HG02610 (cell line): ENCODE data around the gene NR1H4.
"Not testable (repeated sequence)": the region's sequence is repeated elsewhere in the genome, so short reads cannot be mapped to it uniquely, and the experiment has no call there.

Experiments used
- ATAC-seq: cut with Tn5 transposase; IDR thresholded peaks from one replicate; pipeline ENCODE4 v1.9.1; 2021; ENCODE audit warnings: mild to moderate bottlenecking, moderate library complexity; ENCODE audit not compliant: unreplicated experiment

Gene NR1H4

DNA sequence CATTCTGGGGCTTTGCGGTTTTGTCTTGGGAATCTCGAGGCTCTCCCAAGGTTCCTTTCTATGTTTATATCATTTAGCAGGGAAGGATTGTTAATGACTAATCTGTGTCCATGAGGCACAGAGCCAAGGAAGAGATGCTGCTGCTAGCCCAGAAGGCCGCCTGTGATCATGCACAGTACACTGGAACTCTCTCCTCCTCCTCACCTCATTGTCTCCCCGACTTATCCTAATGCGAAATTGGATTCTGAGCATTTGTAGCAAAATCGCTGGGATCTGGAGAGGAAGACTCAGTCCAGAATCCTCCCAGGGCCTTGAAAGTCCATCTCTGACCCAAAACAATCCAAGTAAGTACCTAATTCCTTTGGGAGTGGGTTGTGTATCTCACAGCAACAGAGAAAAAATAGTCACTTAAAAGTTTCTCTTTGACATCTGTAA lies at the start of gene NR1H4:
NR1H4 (plus strand) TSS at position 151 of the 435 bp plus-strand sequence. CDS start 19,458 bp downstream, outside the sequence.
- ATAC-seq, result no peak

DNA sequence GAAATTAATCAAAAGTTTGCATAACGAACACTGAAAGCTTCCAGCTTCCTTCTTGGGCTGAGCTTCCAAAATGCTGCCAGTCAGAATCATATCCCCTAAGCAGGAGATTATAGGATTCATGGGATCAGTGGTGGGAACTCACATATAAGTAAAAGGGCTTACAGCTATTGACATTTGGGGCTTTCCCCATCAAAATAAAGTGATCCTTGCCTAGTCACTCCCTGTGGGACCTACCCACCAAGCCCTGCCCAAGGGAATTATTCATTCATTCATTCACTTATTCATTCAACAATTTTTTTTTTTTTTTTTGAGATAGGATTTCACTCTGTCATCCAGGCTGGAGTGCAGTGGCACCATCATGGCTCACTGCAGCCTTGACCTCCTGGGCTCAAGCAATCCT lies 47.5 kb upstream of the NR1H4 start:
- ATAC-seq, result no peak

DNA sequence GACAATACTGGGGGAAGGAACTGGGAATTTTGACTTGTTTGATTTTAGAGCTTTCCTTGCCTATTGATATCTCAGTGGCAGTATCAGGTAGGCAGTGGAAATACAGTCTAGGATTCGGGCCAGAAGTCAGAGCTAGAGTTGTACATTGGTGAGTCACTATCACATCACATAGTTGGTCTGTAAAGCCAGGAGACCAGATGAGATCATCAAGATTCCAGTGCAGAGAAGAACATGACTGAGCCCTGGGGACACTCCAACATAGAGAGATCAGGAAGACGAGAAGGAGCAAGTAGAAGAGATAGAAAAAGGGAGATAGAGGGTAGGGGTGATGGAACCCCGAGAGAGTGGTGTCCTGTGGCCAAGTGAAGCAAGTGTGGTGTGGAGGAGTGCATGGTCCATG lies 46.6 kb upstream of the NR1H4 start:
- ATAC-seq, result no peak

DNA sequence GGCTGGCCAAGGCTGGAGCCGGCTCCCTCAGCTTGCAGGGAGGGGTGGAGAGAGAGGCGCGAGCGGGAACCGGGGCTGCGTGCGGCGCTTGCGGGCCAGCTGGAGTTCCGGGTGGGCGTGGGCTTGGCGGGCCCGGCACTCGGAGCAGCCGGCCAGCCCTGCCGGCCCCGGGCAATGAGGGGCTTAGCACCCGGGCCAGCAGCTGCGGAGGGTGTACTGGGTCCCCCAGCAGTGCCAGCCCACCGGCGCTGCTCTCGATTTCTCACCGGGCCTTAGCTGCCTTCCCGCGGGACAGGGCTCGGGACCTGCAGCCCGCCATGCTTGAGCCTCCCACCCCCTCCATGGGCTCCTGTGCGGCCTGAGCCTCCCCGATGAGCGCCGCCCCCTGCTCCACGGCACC lies 43.4 kb upstream of the NR1H4 start:
- not testable (repeated sequence) for ATAC-seq

DNA sequence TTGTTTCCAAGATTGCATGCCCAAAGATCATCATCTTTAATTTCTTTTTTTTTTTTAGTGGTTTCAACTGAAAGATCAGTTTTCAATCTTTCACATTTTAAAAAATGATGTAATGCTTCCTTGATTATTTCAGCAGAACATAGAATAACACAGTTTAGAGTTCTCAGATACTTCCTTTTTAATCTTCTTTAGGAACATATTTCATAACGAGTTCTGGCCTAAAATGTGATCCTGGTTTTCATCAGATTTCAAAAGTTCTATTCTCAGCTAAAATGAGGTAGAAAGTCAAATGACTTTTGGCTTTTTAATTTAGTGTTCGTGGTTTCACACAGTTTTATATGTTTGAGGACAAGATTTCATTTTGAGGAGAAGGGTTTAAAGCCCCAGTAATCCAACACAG lies 40.0 kb upstream of the NR1H4 start:
- no peak for ATAC-seq

DNA sequence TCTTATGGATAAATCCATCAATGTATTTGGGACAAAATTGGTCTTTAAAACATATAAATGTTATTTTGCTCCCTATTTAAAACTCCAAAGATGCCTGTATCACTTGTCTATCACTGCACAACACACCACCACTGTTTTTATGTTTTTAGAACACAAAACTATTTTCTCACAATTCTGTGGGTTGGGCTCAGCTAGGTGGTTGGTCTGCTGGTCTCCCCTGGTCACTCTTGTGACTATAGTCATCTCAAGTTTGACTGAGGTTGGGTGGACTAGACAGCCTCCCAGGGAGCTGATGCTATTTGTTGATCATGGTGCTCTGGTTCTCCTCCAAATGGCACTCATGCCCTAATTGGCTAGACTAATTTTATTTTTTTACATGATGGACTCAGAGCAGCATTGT lies 39.5 kb upstream of the NR1H4 start:
- no peak for ATAC-seq

DNA sequence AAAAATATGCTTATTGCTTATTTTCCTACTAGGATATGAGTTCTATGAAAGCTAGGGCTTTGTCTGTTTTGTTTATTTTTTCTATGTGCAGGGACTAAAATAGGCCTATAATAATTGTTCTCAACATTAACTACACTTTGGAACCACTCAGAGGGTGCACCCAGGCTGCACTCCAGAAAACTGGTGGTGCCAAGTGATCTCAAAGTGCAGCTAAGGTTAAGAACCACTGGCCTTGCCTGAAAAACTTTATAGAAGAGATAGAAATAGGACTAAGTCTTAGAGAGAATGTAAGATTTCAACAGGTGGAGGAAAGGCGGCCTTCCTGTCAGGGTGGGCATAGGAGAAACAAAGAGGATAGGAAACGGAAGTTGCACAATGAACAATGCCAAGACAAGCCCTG lies 37.7 kb upstream of the NR1H4 start:
- no peak for ATAC-seq

DNA sequence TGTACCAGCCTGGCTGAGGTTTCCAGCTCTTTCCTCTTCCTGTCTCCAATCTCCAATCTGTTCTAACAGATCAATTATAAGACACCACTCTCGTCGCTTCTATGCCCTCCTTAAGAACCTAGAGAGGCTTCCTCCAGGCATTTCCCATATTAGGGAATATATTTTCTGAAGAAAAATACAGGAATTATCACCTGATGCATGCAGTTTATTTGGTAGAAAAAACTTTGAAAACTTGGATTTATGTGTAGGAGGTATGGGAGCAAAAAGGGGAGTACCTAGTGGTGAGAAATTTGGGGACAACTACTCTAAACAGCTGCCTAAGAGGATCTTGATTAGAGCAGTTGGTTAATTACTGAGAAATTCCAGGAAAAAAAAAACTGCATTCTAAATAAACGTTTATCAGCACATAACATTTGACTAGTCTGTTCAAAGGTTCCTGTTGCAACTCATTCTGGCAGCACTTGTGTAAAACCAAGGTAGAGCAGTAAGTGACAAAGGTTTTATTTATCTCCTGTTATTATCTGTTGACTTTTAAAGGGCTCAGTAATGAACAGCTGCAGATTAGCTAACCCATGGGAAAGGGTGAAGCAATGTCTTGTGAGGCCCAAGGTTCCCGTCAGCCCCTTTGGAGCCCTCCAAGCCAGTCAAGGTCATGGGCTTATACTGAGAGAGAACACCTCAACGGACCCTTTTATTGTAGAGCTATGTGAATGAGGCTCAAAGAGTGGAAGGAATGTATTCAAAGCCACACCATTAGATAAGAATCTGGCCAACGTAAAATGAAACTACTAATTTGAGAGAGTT lies 36.4 kb upstream of the NR1H4 start:
- no peak for ATAC-seq

DNA sequence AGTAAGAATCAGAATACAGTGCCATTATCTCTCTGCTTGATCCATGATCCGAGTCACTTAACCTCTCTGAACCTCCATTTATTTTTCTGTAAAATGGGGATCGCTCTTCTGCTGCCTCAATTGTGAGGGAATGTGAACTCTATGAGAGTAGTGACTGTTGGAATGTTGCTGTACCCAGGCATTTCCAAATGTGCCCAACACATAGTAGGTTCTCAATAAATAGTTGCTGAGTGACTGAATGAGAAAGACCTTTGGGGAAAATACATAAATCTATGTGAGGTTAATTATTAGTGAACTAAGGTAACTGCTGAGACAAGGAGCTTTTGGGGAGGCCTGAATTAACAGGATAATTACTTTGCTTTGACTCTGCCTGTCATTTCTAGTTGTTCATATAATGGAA lies 33.9 kb upstream of the NR1H4 start:
- ATAC-seq, result no peak

DNA sequence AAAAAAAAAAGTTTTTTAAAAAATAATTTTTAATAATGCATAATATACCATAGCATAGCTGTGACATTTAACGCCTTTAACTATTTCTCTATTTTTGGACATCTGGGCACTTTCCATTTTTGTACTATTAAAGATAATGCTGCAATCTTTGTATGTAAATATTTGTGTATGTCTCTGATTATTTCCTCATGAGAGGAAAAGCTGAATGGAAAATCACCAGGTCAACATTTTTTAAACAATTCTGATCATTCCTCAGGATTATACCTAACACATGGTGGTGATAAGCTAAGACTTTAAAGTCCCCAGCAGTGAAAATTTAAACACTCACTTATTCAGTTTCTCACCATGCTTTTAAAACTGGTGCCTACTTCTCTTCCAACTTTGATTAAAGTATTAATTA lies 31.3 kb upstream of the NR1H4 start:
- no peak for ATAC-seq

DNA sequence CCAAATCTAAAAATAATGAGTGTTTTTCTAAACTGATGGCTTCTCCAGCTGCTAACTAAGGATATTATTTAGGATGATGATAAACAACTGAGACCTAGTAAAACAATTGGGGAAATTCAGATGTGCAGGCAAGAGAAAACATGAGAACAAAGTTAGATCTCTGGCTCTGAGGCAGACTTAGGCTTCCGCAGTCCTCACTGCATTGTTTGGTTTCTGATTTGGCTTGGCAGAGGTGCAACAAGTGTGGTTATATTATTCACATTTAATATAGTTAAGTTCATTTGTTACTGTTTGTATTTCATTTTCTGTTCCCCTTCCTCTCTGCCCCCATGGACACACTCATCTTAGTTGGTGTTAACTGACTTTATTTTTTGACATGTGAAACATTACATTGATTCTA lies 30.2 kb upstream of the NR1H4 start:
- no peak for ATAC-seq

DNA sequence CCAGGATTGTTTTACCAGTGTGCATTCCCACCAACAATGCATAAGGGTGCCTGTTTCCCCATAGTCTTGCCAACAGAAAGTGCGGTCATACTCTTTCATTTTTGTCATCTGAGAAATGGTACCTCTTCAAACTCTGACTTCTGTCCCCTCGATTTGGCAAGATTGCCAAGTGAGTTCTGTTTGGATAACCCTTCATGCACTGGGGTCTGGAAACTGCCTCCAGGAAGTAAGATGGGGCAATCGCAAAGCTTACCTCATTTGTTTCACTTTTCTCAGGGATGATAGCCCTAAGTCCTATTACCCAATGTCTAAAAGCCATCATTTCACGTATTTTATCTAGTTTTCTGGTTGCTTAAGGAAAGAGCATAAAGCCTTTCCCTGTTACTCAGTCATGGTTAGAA lies 28.6 kb upstream of the NR1H4 start:
- ATAC-seq, result no peak

DNA sequence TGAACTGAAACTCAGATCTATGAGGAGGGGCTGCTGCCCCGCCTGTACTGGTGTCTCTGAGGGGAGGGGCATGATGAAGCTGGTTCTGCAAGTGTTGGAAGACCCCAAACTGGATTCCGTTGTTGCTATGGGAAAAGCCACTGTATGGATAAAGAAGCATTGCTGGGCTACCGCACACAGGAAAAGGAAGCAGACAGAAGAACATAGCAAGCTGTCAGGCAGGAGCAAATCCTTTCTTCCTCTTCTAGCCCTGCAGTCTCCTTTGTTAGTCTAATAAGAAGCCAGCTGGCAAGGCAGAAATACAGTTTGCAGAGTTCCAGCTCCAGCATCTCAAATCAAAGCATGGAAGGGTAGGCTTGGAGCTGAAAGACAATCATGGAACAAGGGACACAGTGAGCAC lies 26.3 kb upstream of the NR1H4 start:
- ATAC-seq, result no peak

DNA sequence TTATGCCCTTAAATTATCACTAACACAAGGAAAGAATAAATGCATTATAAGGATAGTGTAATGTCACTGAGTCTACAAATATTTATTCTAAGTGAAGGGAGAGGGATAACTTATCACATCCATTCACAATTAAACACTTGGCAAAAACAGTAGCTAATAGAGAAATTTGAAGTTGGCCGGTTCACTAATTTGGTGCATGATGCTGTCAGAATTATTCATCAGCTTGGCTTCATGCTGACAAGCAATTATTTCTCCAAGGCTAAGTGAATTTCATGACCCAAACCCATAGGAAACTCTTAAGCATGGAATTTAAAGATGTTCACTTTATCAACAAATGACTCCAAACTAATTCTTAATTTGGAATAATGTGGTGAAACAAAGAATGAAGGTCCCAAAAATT lies 25.0 kb upstream of the NR1H4 start:
- no peak for ATAC-seq

DNA sequence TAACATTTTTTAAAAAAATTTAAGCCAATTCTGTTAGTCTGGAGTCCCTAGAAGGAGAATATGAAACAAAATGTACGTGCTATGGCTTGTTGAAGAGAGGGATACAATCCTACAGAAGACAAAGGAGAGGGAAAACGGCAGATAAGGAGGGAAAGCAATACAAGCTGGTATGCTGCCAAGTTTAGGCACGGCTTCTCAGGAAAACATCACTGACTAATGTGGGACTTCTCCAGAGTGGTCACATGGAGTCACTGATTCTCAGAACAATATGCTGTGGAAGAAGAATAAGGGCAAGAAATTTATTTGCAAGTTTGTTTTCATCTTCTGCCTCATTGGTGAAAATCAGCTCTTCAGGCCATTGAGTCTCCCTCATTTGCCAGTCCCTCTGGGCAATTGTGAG lies 22.9 kb upstream of the NR1H4 start:
- no peak for ATAC-seq

DNA sequence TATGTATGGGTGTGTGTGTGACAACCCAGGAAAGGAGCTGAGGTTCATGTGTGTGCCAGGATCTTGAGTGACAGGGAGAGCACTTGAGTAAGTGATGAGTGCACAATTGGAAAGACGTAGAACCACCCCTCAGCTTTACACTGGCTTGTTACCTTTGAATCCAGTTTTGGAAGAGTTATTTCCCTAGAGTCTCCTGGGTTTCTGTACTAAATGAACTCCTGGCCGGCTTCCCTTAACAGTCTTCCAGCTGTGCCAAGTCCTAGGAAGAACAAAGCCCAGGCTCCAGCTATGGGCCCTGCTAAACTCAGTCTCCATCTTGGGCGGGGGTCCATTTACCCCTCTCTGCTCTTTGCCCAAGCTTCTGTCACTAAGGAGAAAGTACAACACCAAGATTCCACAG lies 19.7 kb upstream of the NR1H4 start:
- ATAC-seq, result no peak

DNA sequence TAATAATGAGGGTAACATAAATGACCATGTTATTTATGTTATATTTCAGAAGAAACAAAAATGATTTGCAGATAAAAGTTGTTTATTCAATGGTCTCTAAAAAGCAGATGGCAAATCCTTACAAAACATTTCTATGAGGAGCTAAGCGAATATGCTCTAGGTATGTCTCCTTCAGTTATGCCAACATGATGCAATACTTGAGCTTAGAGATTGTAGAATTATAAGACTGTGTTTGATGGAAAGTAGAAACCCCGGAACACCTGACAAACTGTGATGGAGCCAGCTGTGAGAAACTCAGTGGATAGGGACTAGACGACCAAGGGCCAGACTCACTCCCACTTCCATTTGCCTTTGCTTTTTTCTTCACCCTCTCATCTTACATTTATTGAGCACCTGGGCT lies 17.8 kb upstream of the NR1H4 start:
- ATAC-seq, result no peak

DNA sequence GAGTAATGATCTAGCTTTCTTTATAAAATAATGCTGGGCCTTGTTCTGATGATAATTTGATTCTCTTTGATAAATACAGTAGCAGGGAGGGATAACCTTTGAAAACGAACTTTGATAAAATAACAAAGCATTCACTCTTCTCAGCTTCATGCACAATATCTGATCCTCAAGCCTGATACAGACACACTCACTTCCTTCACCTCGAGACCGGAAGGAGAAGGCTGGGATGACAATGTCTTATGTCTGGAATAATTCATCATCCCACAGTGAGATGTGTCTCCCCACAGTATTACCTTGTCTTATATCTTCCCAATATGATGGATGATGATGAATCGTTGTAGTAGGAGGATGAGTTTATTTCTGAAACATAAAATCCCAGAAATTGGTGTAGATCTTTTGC lies 15.5 kb upstream of the NR1H4 start:
- ATAC-seq, result no peak

DNA sequence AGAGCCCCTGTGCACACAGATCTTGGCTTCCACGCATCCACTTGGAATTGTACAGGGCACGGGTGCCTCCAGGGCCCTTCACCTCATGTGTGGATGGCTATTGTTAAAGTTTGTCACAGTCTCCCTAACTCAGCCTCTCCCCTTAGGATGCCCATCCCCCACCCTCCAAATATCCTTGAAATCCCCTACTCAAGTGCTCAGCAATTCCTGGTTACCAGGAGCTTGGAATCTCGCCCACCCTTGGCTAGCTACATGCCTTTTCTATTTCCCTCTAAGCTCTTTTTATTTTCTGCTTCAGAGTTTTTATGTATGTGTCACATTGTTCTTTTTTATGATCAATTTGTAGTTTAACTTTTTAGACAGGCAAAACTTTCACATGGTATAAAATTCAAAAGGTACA lies 13.0 kb upstream of the NR1H4 start:
- ATAC-seq, result no peak

DNA sequence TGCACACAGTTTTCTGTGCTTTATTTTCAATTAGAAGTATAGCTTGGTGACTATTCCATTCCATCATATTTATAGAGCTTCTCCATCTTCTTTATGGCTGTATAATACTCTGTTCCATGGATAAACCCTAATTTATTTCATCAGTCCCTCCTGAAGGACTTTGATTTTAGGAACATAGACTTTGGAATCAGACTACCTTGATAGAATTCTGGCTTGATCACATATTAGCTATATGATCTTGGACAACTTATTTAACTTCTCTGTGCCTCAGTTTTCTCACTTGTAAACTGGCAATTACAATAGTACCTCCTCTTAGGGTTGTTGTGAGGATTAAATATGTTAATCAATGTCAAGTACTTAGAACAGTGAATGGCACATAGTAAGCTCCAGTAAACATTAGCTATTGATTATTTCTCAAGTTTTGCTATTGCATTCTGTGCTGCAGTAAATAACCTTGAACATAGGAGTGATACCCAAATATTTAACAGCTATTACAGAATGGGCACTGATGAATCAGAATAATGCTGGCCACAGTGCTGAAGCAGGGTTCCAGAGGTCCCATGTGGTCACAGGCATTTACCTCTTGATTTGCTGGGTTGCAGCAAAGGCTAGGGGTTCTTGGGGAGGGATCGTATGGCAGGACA lies 12.2 kb upstream of the NR1H4 start:
- no peak for ATAC-seq

DNA sequence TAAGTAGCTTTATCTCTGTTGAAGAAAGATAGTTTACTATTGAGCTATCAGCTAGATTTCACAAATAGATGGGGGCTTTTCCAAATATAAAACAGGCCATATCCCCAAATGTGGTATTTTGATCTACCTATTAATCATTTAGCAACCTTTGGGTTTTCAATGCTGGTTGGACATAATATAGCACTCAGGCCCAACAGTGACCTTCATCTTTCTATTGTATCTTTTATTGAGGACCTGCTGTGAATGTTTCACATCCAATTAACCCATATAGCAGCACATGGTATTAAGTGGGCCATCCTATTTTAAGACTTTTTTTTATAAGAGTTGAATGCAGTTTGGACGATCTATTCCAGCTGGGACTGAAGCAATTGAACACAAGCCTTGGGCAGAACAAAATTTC lies 10.0 kb upstream of the NR1H4 start:
- no peak for ATAC-seq

DNA sequence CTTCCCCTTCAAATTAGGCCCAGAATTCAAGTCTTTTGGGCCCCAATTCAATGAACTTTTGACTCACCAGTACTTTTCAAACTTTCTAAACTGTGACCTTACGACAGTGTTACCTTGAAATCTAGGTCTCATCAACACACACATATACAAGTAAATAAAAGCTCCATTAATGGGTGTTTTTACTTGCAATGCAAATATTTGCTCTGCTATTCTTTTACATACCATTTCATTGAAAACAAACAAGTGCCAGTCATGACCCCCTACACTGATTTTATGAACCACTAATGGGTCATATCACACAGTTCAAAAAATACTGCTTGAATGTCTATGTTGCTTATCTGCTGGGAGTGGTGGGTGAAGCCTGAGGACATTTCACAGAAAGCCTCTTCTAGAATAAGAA lies 9.1 kb upstream of the NR1H4 start:
- no peak for ATAC-seq

DNA sequence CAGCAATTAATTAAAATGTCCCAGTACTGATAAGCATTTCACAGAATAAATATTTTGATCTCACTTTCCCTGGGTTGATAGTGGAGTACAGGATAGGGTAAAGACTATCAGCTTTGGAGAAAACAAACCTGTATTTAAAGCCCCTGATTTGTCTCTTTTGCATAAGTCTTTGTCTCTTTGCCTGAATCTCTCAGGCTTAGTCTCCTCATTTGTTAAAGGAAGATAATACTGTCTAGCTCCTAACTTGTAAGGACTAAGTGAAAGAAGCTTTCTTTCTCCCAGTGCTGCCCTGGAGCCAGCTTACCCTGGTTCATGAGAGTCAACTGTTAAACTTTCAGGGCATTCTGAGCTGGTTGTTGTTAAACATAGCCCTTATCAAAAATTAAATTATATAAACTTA lies 5.5 kb upstream of the NR1H4 start:
- no peak for ATAC-seq
